ENCODE measurements around the gene RICTOR. TPM values are rescaled to one million over a fixed set of nuclear protein-coding genes. Genes with fewer than 3 reads are reported as not detected.
A peak's percentile ranks its signal among the peaks of the same experiment; 100 is the strongest.

The RICTOR gene
- 6.3 and 11.9 TPM in 2 replicates for polyA plus RNA-seq (2011; rRNA removed)
- 23.0 and 23.5 TPM in 2 replicates for polyA minus RNA-seq (2011; rRNA and poly(A)+ RNA removed)

- CTCF ChIA-PET: no interaction called here
- peak within 1 kb of the TSS; percentile 79 for H3K4me3 ChIP-seq (ENCODE audit: low read depth, low read length)
- POLR2A ChIA-PET: interaction anchor here (0.6 kb wide), 1 partner anchor 99 kb away, joined by 4 read pairs; no protein-coding TSS in a partner anchor
Observed at GRCh38 chr5:39074017-39074814, at the start of gene RICTOR. Gene RICTOR, minus strand, starts transcription at chr5:39074399. Its CDS starts 22 bp downstream, at chr5:39074377.

GRCh38 chr5:39121922-39122321, 47.7 kb upstream of the RICTOR start:
- no peak for TF ChIP-seq CTCF (IDR thresholded peaks at IDR 0.05; ENCODE audit: insufficient read depth, low read depth, low read length)
- ChIA-PET POLR2A (no interaction called here), CTCF (no interaction called here)
- Histone ChIP-seq H3K36me3 (ENCODE audit: control insufficient read depth, insufficient read depth, low read length) (no peaks in the 10 kb centered on the region), H3K27me3 (ENCODE audit: control insufficient read depth, insufficient read depth, low read length) (no peaks in the 10 kb centered on the region), H3K4me3 (ENCODE audit: low read depth, low read length) (no peak overlapping the region)
- DNase-seq (ENCODE audit: low read depth): no peak

More at GRCh38 chr5:39074017-39074814, at the start of gene RICTOR:
- no peak for TF ChIP-seq CTCF (IDR thresholded peaks at IDR 0.05; ENCODE audit: insufficient read depth, low read depth, low read length)
- Histone ChIP-seq H3K27me3 (ENCODE audit: control insufficient read depth, insufficient read depth, low read length) (no peaks in the 10 kb centered on the region), H3K36me3 (ENCODE audit: control insufficient read depth, insufficient read depth, low read length) (no peaks in the 10 kb centered on the region)
- no peak for DNase-seq (ENCODE audit: low read depth)

- Histone ChIP-seq H3K4me3 (ENCODE audit: low read depth, low read length) (no peak overlapping the region), H3K27me3 (ENCODE audit: control insufficient read depth, insufficient read depth, low read length) (no peaks in the 10 kb centered on the region), H3K36me3 (ENCODE audit: control insufficient read depth, insufficient read depth, low read length) (no peaks in the 10 kb centered on the region)
- TF ChIP-seq CTCF (IDR thresholded peaks at IDR 0.05; ENCODE audit: insufficient read depth, low read depth, low read length): no peak
- POLR2A ChIA-PET: no interaction called here
- DNase-seq (ENCODE audit: low read depth): no peak
- CTCF ChIA-PET: interaction anchor here (1.2 kb wide), 1 partner anchor 450 kb away, joined by 3 read pairs; no protein-coding TSS in a partner anchor
Observed at GRCh38 chr5:39121315-39121714, 47.1 kb upstream of the RICTOR start.

- ChIA-PET CTCF (interaction anchor here (0.6 to 1.2 kb wide), 3 partner anchors 11 to 1280 kb away, joined by 3 read pairs; partner anchors contain the start of gene GDNF), POLR2A (interaction anchor here (0.9 kb wide), 1 partner anchor 18 kb away, joined by 5 read pairs; no protein-coding TSS in a partner anchor)
- TF ChIP-seq CTCF (IDR thresholded peaks at IDR 0.05; ENCODE audit: insufficient read depth, low read depth, low read length): no peak
- Histone ChIP-seq H3K4me3 (ENCODE audit: low read depth, low read length) (no peak overlapping the region), H3K27me3 (ENCODE audit: control insufficient read depth, insufficient read depth, low read length) (no peaks in the 10 kb centered on the region), H3K36me3 (ENCODE audit: control insufficient read depth, insufficient read depth, low read length) (no peaks in the 10 kb centered on the region)
- DNase-seq (ENCODE audit: low read depth): no peak
Observed at GRCh38 chr5:39120052-39120420, 45.8 kb upstream of the RICTOR start.

GRCh38 chr5:39119404-39120051, 45.3 kb upstream of the RICTOR start:
- H3K36me3 ChIP-seq (ENCODE audit: control insufficient read depth, insufficient read depth, low read length): no peaks in the 10 kb centered on the region
- POLR2A ChIA-PET: interaction anchor here (0.9 kb wide), 1 partner anchor 17 kb away, joined by 5 read pairs; no protein-coding TSS in a partner anchor
- no peaks in the 10 kb centered on the region for H3K27me3 ChIP-seq (ENCODE audit: control insufficient read depth, insufficient read depth, low read length)
- TF ChIP-seq CTCF (IDR thresholded peaks at IDR 0.05; ENCODE audit: insufficient read depth, low read depth, low read length): no peak
- DNase-seq (ENCODE audit: low read depth): no peak
- H3K4me3 ChIP-seq (ENCODE audit: low read depth, low read length): no peak overlapping the region
- CTCF ChIA-PET: interaction anchor here (0.6 to 1.1 kb wide), 2 partner anchors 12 to 1280 kb away, joined by 3 read pairs; partner anchors contain the start of gene GDNF

All from BJ (cell line).